ENCODE measurements around the gene KCNT2.

- TF ChIP-seq, protein P1, sequence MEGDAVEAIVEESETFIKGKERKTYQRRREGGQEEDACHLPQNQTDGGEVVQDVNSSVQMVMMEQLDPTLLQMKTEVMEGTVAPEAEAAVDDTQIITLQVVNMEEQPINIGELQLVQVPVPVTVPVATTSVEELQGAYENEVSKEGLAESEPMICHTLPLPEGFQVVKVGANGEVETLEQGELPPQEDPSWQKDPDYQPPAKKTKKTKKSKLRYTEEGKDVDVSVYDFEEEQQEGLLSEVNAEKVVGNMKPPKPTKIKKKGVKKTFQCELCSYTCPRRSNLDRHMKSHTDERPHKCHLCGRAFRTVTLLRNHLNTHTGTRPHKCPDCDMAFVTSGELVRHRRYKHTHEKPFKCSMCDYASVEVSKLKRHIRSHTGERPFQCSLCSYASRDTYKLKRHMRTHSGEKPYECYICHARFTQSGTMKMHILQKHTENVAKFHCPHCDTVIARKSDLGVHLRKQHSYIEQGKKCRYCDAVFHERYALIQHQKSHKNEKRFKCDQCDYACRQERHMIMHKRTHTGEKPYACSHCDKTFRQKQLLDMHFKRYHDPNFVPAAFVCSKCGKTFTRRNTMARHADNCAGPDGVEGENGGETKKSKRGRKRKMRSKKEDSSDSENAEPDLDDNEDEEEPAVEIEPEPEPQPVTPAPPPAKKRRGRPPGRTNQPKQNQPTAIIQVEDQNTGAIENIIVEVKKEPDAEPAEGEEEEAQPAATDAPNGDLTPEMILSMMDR (IDR thresholded peaks at IDR 0.05), result no peak
- no peak for TF ChIP-seq POLR2AphosphoS5 (IDR thresholded peaks at IDR 0.05)
Measured at GRCh38 chr1:196295766-196296165, 312.5 kb downstream of the KCNT2 start.
